Muscle of leg (tissue), 11 donors: ENCODE results near the gene DRAM2. TPM values are rescaled to one million over a fixed set of nuclear protein-coding genes. Genes with fewer than 3 reads are reported as not detected.
"Not testable (repeated sequence)": the region's sequence is repeated elsewhere in the genome, so short reads cannot be mapped to it uniquely, and the experiment has no call there.

Experiments
- DNase-seq: peaks from one replicate; pipeline ENCODE4 v3.0.0; 2013
- H3K27ac ChIP-seq: one replicate; pipeline ENCODE4 v1.5.1; 2013; ENCODE audit warnings: mild to moderate bottlenecking, low read length, control low read depth
- H3K27me3 ChIP-seq: one replicate; pipeline ENCODE4 v1.6.1; 2013; ENCODE audit warnings: low read length; ENCODE audit not compliant: control insufficient read depth, insufficient read depth
- H3K36me3 ChIP-seq: one replicate; pipeline ENCODE4 v1.6.1; 2013; ENCODE audit warnings: low read length; ENCODE audit not compliant: control insufficient read depth, insufficient read depth
- H3K4me1 ChIP-seq: one replicate; pipeline ENCODE4 v1.6.1; 2013; ENCODE audit warnings: low read length; ENCODE audit not compliant: control insufficient read depth, insufficient read depth
- H3K4me3 ChIP-seq: one replicate; pipeline ENCODE4 v1.5.1; 2013; ENCODE audit warnings: low read length, control low read depth
- H3K9me3 ChIP-seq: replicated peaks from 2 replicates; pipeline ENCODE4 v1.6.1; 2013; ENCODE audit warnings: low read depth, low read length; ENCODE audit not compliant: control insufficient read depth
- WGBS: methylation state at CpG from one replicate; pipeline ENCODE4 v1.1.5; 2013; ENCODE audit warnings: missing lambda C conversion rate; ENCODE audit not compliant: insufficient coverage; 5-methylcytosine and 5-hydroxymethylcytosine counted together
- polyA plus RNA-seq, 8 donors: library from polyadenylated mRNA; unstranded; fragments of 120-200 nt; gene quantifications; one replicate each; pipeline versions ENCODE4 v1.2.1 to v1.2.3, GENCODE V29; 2013; ENCODE audit warnings: inconsistent platforms in 1 of 8, low replicate concordance in 1 of 8; ENCODE audit not compliant: insufficient read length in 8 of 8, insufficient read depth in 1 of 8
- total RNA-seq: library from RNA; stranded (reverse); fragments of 120-200 nt; gene quantifications from one replicate; pipeline ENCODE4 v1.2.4, GENCODE V29; 2013

The DRAM2 gene
- total and polyA plus RNA-seq, 9 donors, result 31.4 to 45.0 (median 38.8) TPM

- peaks cover 5% of the 10 kb centered on the region for H3K9me3 ChIP-seq
- DNase-seq, result no peak
- whole genome bisulfite sequencing, result no CpG with 5 or more reads among the region's 2 CpGs
- H3K27me3 ChIP-seq, result no peaks in the 10 kb centered on the region
- H3K27ac ChIP-seq, result no peak overlapping the region
- no peaks in the 10 kb centered on the region for H3K36me3 ChIP-seq
- H3K4me1 ChIP-seq, result no peaks in the 10 kb centered on the region
- no peak overlapping the region for H3K4me3 ChIP-seq
Observed at GRCh38 chr1:111082421-111083203, 57.3 kb downstream of the DRAM2 start.

- WGBS, result 95% methylated on average over 4 of the region's 12 CpGs
- not testable (repeated sequence) for H3K4me1 ChIP-seq, DNase-seq, H3K9me3 ChIP-seq, H3K27me3 ChIP-seq, H3K4me3 ChIP-seq, H3K27ac ChIP-seq, H3K36me3 ChIP-seq
Observed at GRCh38 chr1:111079329-111079728, 60.6 kb downstream of the DRAM2 start.

GRCh38 chr1:111077312-111077711 lies 62.6 kb downstream of the DRAM2 start:
- H3K36me3 ChIP-seq, H3K27me3 ChIP-seq, H3K27ac ChIP-seq, DNase-seq, H3K4me3 ChIP-seq, H3K4me1 ChIP-seq, H3K9me3 ChIP-seq: not testable (repeated sequence)
- WGBS, result no CpG with 5 or more reads among the region's 4 CpGs

Other genes with a start within 250 kb of the DRAM2 start
- gene LRIF1, start 176.2 kb downstream of the DRAM2 start, total RNA-seq, result 6.6 TPM
- gene LRIF1, start 176.2 kb downstream of the DRAM2 start, polyA plus RNA-seq, result 1 to 10 TPM; 6.2 to 8.5 (median 7.3) TPM
- gene CEPT1, start 130 bp upstream of the DRAM2 start, total RNA-seq, result 25.5 TPM
- gene CEPT1, start 130 bp upstream of the DRAM2 start, polyA plus RNA-seq, result 10 to 100 TPM; 17.7 to 26.2 (median 22.8) TPM
- gene DENND2D, start 60.6 kb upstream of the DRAM2 start, total RNA-seq, result 2.5 TPM
- gene DENND2D, start 60.6 kb upstream of the DRAM2 start, polyA plus RNA-seq, result 1 to 10 TPM in 6 of 8 donors, under 1 TPM in 2; 0.94 to 3.2 (median 1.3) TPM
- 0.09 TPM for gene CHI3L2, start 87.6 kb upstream of the DRAM2 start, total RNA-seq
- gene CHI3L2, start 87.6 kb upstream of the DRAM2 start, polyA plus RNA-seq, result under 1 TPM in 5 of 8 donors, not detected in 3; 0.06 to 0.31 (median 0.23) TPM
- not detected for gene CHIA, start 150.8 kb upstream of the DRAM2 start, total RNA-seq
- gene CHIA, start 150.8 kb upstream of the DRAM2 start, polyA plus RNA-seq, result not detected